WTC11 (cell line): Measurements from ENCODE around the gene RNF121. TPM values are rescaled to one million over a fixed set of nuclear protein-coding genes. Genes with fewer than 3 reads are reported as not detected.
A peak's percentile ranks its signal among the peaks of the same experiment; 100 is the strongest.

Source experiments
- ATAC-seq: fragments of 200-7000 bp; cut with Tn5 transposase; 2 replicates; pipeline ENCODE4 v1.10.0; 2021; ENCODE audit warnings: mild to moderate bottlenecking, moderate library complexity
- CTCF ChIA-PET: fragments of 300-600 bp; sonication (Branson Sonifier 250); formaldehyde crosslinking; loops from one replicate; lab custom pipeline; 2021; ENCODE audit warnings: antibody characterized with exemption; lab: Charles Lee
- POLR2A ChIA-PET: fragments of 350-600 bp; sonication (Branson Sonifier 250); formaldehyde crosslinking; loops from one replicate; lab custom pipeline; 2021; ENCODE audit warnings: antibody characterized with exemption; lab: Charles Lee
- DNase-seq: peaks from one replicate; pipeline ENCODE4 v3.0.0; 2021; ENCODE audit warnings: low spot score
- H3K27ac Mint-ChIP-seq: 2 replicates; pipeline ENCODE4 v1.8.0; 2021; ENCODE audit warnings: mixed read lengths
- H3K27me3 Mint-ChIP-seq: 2 replicates; pipeline ENCODE4 v1.8.0; 2021; ENCODE audit warnings: low read depth, mild to moderate bottlenecking, moderate library complexity, mixed read lengths
- H3K36me3 Mint-ChIP-seq: 2 replicates; pipeline ENCODE4 v1.8.0; 2021; ENCODE audit warnings: mixed read lengths
- H3K4me1 Mint-ChIP-seq: 2 replicates; pipeline ENCODE4 v1.8.0; 2022; ENCODE audit warnings: mixed read lengths
- H3K4me3 Mint-ChIP-seq: 2 replicates; pipeline ENCODE4 v1.8.0; 2021; ENCODE audit warnings: mild to moderate bottlenecking, moderate library complexity, mixed read lengths
- H3K9me3 Mint-ChIP-seq: 2 replicates; pipeline ENCODE4 v1.8.0; 2021; ENCODE audit warnings: mixed read lengths
- GABPB1 ChIP-seq: sonication (generic); formaldehyde crosslinking; IDR thresholded peaks from 2 replicates; pipeline ENCODE4 v1.8.1; 2023; ENCODE audit warnings: mild to moderate bottlenecking, missing genetic modification reagents
- JAZF1 ChIP-seq: fragments of 250-450 bp; sonication (Bioruptor Pico); IDR thresholded peaks from 2 replicates; pipeline ENCODE4 v1.9.0; 2021; ENCODE audit warnings: moderate library complexity, mild to moderate bottlenecking, inconsistent platforms
- MYBL2 ChIP-seq: sonication (generic); formaldehyde crosslinking; IDR thresholded peaks from 2 replicates; pipeline ENCODE4 v1.8.1; 2023; ENCODE audit warnings: mild to moderate bottlenecking, moderate library complexity, missing genetic modification reagents
- NFATC4 ChIP-seq: fragments of 250-450 bp; sonication (Bioruptor Pico); IDR thresholded peaks from 2 replicates; pipeline ENCODE4 v1.9.0; 2021; ENCODE audit warnings: mild to moderate bottlenecking
- NR1H2 ChIP-seq: sonication (generic); formaldehyde crosslinking; IDR thresholded peaks from 2 replicates; pipeline ENCODE4 v1.9.0; 2021; ENCODE audit warnings: mild to moderate bottlenecking, moderate library complexity, missing genetic modification reagents
- ZNF263 ChIP-seq: sonication (generic); formaldehyde crosslinking; IDR thresholded peaks from 2 replicates; pipeline ENCODE4 v1.8.1; 2022; ENCODE audit warnings: low read depth, mild to moderate bottlenecking, moderate library complexity, missing genetic modification reagents
- total RNA-seq: library from RNA; stranded (reverse); gene quantifications from 3 replicates; pipeline ENCODE4 v1.2.3, GENCODE V29; 2021
- TF ChIP-seq, protein P1 (sequence below): sonication (generic); formaldehyde crosslinking; conservative IDR thresholded peaks from 2 replicates; pipeline ENCODE4 v1.8.1; 2023; ENCODE audit warnings: mild to moderate bottlenecking, low read depth, missing genetic modification reagents, moderate library complexity
- TF ChIP-seq, protein P2 (sequence below): sonication (generic); formaldehyde crosslinking; IDR thresholded peaks from 2 replicates; pipeline ENCODE4 v1.8.1; 2022; ENCODE audit warnings: low read depth, mild to moderate bottlenecking, moderate library complexity, missing genetic modification reagents, borderline replicate concordance
- TF ChIP-seq, protein P3 (sequence below): sonication (generic); formaldehyde crosslinking; IDR thresholded peaks from 2 replicates; pipeline ENCODE4 v1.8.1; 2023; ENCODE audit warnings: mild to moderate bottlenecking, missing genetic modification reagents, moderate library complexity
- TF ChIP-seq, protein P4 (sequence below): sonication (generic); formaldehyde crosslinking; IDR thresholded peaks from 2 replicates; pipeline ENCODE4 v1.8.1; 2022; ENCODE audit warnings: low read depth, missing genetic modification reagents, borderline replicate concordance
- TF ChIP-seq, protein P5 (sequence below): sonication (generic); formaldehyde crosslinking; IDR thresholded peaks from 2 replicates; pipeline ENCODE4 v1.8.1; 2022; ENCODE audit warnings: missing genetic modification reagents, borderline replicate concordance

Gene RNF121
- total RNA-seq, 1 experiment from 2014 or later = 40.2 TPM

DNA sequence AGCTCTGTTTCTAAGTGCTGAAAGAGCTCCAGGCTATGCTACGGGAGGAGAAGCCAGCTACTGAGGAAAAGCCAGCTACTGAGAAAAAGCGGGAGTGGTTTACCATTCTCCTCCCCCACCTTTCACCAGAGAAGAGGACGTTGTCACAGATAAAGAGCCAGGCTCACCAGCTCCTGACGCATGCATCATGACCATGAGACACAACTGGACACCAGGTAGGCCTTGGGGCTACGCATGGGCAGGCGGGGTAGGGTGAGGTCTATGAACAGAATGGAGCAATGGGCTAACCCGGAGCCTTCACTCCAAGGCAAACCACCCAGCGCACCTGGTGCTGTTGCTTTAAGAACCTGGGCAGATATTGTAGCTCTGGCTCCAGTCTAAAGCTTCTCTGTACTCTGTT lies 71.0 kb downstream of the RNF121 start:
- ChIA-PET POLR2A (interaction anchor here (1.0 kb wide), 1 partner anchor 15 kb away, joined by 3 read pairs; no protein-coding TSS in a partner anchor), CTCF (interaction anchor here (2.4 to 3.2 kb wide), 2 partner anchors 22 to 25 kb away, joined by 7 to 13 read pairs; no protein-coding TSS in a partner anchor)
- ATAC-seq (no peak), DNase-seq (no peak)
- Mint-ChIP-seq H3K9me3 (no peaks in the 10 kb centered on the region), H3K27me3 (no peaks in the 10 kb centered on the region), H3K4me1 (no peaks in the 10 kb centered on the region), H3K36me3 (peaks cover 39% of the 10 kb centered on the region), H3K4me3 (no peak overlapping the region), H3K27ac (no peak overlapping the region)
- TF ChIP-seq, protein P1, sequence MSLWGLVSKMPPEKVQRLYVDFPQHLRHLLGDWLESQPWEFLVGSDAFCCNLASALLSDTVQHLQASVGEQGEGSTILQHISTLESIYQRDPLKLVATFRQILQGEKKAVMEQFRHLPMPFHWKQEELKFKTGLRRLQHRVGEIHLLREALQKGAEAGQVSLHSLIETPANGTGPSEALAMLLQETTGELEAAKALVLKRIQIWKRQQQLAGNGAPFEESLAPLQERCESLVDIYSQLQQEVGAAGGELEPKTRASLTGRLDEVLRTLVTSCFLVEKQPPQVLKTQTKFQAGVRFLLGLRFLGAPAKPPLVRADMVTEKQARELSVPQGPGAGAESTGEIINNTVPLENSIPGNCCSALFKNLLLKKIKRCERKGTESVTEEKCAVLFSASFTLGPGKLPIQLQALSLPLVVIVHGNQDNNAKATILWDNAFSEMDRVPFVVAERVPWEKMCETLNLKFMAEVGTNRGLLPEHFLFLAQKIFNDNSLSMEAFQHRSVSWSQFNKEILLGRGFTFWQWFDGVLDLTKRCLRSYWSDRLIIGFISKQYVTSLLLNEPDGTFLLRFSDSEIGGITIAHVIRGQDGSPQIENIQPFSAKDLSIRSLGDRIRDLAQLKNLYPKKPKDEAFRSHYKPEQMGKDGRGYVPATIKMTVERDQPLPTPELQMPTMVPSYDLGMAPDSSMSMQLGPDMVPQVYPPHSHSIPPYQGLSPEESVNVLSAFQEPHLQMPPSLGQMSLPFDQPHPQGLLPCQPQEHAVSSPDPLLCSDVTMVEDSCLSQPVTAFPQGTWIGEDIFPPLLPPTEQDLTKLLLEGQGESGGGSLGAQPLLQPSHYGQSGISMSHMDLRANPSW = no peak
- TF ChIP-seq, protein P2, sequence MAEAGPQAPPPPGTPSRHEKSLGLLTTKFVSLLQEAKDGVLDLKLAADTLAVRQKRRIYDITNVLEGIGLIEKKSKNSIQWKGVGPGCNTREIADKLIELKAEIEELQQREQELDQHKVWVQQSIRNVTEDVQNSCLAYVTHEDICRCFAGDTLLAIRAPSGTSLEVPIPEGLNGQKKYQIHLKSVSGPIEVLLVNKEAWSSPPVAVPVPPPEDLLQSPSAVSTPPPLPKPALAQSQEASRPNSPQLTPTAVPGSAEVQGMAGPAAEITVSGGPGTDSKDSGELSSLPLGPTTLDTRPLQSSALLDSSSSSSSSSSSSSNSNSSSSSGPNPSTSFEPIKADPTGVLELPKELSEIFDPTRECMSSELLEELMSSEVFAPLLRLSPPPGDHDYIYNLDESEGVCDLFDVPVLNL (CRISPR knock-in tag) = no peak
- TF ChIP-seq NR1H2 (no peak), GABPB1 (CRISPR knock-in tag) (no peak), MYBL2 (CRISPR knock-in tag) (no peak), ZNF263 (no peak)
- TF ChIP-seq, protein P3, sequence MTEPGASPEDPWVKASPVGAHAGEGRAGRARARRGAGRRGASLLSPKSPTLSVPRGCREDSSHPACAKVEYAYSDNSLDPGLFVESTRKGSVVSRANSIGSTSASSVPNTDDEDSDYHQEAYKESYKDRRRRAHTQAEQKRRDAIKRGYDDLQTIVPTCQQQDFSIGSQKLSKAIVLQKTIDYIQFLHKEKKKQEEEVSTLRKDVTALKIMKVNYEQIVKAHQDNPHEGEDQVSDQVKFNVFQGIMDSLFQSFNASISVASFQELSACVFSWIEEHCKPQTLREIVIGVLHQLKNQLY (CRISPR knock-in tag) = no peak

DNA sequence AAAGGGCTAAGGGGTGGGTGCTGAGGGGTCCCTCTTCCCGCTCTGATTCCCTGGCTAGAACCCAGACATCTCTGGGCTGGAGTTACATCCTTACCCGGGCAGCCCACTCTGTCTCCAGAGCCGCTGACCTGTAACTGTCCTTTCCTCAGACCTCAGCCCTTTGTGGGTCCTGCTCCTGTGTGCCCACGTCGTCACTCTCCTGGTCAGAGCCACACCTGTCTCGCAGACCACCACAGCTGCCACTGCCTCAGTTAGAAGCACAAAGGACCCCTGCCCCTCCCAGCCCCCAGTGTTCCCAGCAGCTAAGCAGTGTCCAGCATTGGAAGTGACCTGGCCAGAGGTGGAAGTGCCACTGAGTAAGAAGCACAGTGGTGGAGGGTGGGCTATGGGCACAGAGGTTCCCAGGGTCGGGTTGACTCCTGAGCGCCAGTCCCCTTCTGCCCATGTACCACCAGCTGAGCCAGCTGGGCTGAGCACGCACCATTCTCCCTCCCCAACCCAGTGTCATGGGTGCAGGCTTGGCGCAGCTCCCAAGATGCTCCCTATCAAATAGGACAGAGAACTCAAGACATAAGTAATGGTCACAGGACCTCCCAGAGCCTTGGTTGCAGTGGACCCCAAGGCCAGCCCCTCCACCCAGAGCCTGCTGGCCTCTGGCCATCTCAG lies 71.5 kb downstream of the RNF121 start:
- H3K27ac Mint-ChIP-seq = no peak overlapping the region
- CTCF ChIA-PET = interaction anchor here (2.4 to 3.2 kb wide), 2 partner anchors 23 to 25 kb away, joined by 7 to 13 read pairs; no protein-coding TSS in a partner anchor
- H3K4me3 Mint-ChIP-seq = no peak overlapping the region
- H3K27me3 Mint-ChIP-seq = no peaks in the 10 kb centered on the region
- TF ChIP-seq, protein P4, sequence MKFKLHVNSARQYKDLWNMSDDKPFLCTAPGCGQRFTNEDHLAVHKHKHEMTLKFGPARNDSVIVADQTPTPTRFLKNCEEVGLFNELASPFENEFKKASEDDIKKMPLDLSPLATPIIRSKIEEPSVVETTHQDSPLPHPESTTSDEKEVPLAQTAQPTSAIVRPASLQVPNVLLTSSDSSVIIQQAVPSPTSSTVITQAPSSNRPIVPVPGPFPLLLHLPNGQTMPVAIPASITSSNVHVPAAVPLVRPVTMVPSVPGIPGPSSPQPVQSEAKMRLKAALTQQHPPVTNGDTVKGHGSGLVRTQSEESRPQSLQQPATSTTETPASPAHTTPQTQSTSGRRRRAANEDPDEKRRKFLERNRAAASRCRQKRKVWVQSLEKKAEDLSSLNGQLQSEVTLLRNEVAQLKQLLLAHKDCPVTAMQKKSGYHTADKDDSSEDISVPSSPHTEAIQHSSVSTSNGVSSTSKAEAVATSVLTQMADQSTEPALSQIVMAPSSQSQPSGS (CRISPR knock-in tag) = no peak
- no peak for TF ChIP-seq JAZF1 (CRISPR knock-in tag)
- TF ChIP-seq, protein P5, sequence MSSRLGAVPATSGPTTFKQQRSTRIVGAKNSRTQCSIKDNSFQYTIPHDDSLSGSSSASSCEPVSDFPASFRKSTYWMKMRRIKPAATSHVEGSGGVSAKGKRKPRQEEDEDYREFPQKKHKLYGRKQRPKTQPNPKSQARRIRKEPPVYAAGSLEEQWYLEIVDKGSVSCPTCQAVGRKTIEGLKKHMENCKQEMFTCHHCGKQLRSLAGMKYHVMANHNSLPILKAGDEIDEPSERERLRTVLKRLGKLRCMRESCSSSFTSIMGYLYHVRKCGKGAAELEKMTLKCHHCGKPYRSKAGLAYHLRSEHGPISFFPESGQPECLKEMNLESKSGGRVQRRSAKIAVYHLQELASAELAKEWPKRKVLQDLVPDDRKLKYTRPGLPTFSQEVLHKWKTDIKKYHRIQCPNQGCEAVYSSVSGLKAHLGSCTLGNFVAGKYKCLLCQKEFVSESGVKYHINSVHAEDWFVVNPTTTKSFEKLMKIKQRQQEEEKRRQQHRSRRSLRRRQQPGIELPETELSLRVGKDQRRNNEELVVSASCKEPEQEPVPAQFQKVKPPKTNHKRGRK (CRISPR knock-in tag) = no peak
- H3K36me3 Mint-ChIP-seq = peaks cover 44% of the 10 kb centered on the region
- no peaks in the 10 kb centered on the region for H3K4me1 Mint-ChIP-seq
- ATAC-seq = no peak
- POLR2A ChIA-PET = no interaction called here
- no peak for DNase-seq
- H3K9me3 Mint-ChIP-seq = no peaks in the 10 kb centered on the region

DNA sequence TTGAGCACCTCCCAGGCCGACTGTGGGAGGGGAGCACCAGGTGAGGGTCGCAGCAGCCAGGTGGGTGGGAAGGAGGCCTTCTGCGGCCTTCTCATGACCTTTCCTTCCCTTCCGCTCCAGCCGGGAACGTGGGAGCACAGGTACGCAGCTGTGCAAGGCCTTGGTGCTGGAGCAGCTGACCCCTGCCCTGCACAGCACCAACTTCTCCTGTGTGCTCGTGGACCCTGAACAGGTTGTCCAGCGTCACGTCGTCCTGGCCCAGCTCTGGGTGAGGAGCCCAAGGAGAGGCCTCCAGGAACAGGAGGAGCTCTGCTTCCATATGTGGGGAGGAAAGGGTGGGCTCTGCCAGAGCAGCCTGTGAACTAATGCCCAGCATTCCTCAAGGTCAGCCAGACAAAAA lies 72.4 kb downstream of the RNF121 start:
- H3K9me3 Mint-ChIP-seq = no peaks in the 10 kb centered on the region
- ChIA-PET CTCF (interaction anchor here (1.3 to 2.4 kb wide), 2 partner anchors 24 kb away, joined by 5 to 7 read pairs; no protein-coding TSS in a partner anchor), POLR2A (no interaction called here)
- H3K4me3 Mint-ChIP-seq = no peak overlapping the region
- ATAC-seq = no peak
- DNase-seq = no peak
- no peaks in the 10 kb centered on the region for H3K27me3 Mint-ChIP-seq
- TF ChIP-seq, protein P2 (CRISPR knock-in tag) = no peak
- 0 out of 2 replicates have a peak, but pooled peaks have one; percentile 9 for TF ChIP-seq NFATC4 (CRISPR knock-in tag)
- no peak overlapping the region for H3K27ac Mint-ChIP-seq
- no peaks in the 10 kb centered on the region for H3K4me1 Mint-ChIP-seq
- H3K36me3 Mint-ChIP-seq = peaks cover 51% of the 10 kb centered on the region
